UCSD-AML1 (cell line): ENCODE data around the gene CLASP1.
"Not testable (repeated sequence)": the region's sequence is repeated elsewhere in the genome, so short reads cannot be mapped to it uniquely, and the experiment has no call there.

Experiments
- DNase-seq: peaks from one replicate; lab custom pipeline; 2025; ENCODE audit not compliant: unreplicated experiment; lab: John Stamatoyannopoulos, UW

The CLASP1 gene

GRCh38 chr2:121478358-121478995 is 170.8 kb downstream of the CLASP1 start:
- not testable (repeated sequence) for DNase-seq

DNA sequence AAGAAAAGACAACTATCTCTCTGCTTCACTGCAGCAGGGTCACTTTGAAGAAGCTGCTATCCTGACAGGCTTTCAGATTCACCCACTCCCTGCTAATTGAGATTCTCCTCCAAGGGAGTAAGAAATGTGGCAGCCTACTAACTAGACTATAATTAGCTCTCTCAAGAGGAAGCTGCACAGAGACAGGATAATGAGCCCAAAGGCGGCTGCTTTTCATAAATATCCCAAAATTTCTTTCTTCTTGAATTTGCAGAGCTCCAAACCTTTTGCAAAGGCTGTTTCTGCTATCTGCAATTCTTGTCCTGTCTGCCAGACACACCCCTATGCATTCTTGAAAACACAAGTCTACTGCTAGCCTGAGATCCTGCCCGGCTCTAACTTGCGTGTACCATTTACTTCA is 172.6 kb downstream of the CLASP1 start:
- DNase-seq = no peak

GRCh38 chr2:121475811-121476571 is 173.3 kb downstream of the CLASP1 start:
- no peak for DNase-seq

- DNase-seq = no peak
Observed at GRCh38 chr2:121473512-121473911, 175.8 kb downstream of the CLASP1 start.

GRCh38 chr2:121472470-121472993 is 176.7 kb downstream of the CLASP1 start:
- DNase-seq = no peak

DNA sequence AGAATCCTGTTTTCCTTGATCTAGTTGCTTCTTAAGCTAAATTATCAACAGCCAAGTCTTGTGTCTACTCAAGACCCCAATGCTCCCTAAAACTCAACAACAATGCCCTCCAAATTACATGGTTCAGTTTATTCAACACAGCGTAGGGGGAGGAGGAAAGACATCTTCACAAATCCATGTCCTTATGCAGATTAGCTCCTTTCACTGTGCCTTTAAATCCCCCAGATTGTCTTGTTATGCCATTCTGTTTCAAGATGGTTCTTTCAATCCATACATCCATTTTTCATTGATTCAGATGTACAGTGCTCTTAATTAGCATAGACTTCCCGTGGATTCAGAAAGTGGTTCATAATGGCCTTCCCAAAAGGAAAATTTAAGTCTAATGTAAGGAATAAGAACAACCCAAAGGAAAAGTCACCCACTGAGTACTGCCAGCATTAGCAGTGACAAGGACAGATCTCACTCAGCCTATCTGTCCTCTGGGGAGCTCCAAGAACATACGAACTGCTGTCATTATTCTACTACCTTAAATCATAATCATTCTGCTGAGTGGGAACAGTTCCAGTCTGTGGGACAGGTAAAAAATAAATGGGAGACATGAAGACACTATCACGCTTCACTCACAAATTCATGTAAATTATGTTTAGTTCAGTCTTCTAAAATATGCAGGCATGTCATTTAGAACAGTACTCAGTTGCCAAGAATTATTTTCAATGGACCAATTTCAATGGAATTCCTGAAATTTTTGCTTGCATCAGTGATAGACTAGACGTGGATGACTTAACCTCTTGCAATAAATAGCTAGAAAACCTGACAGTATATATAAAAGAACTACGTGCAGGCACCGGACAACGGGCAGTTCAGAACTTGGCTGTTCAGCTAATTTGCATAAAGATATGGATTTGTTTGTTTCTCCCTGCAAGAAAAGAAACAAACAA is 177.5 kb downstream of the CLASP1 start:
- DNase-seq = no peak

GRCh38 chr2:121470917-121471316 is 178.3 kb downstream of the CLASP1 start:
- DNase-seq = no peak

GRCh38 chr2:121469356-121469755 is 179.9 kb downstream of the CLASP1 start:
- no peak for DNase-seq

GRCh38 chr2:121468936-121469335 is 180.3 kb downstream of the CLASP1 start:
- no peak for DNase-seq

- no peak for DNase-seq
Observed at GRCh38 chr2:121459291-121459690, 190.0 kb downstream of the CLASP1 start.

DNA sequence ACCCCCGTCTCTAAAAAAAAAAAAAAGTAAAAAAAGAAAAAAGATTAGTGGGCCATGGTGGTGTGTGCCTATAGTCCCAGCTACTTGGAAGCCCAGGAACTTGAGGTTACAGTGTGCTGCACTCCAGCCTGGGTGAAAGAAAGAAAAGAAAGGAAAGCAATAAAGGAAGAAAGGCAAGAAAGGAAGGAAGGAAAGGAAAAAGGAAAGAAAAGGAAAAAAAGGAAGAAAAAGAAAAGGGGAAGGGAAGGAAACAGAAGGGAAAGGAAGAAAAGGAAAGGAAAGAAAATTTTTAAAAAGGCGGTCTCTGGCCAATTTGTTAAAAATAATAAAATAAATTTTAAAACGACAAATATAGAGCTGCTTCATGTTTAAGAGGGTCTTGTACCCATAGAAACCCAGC is 192.9 kb downstream of the CLASP1 start:
- no peak for DNase-seq

DNA sequence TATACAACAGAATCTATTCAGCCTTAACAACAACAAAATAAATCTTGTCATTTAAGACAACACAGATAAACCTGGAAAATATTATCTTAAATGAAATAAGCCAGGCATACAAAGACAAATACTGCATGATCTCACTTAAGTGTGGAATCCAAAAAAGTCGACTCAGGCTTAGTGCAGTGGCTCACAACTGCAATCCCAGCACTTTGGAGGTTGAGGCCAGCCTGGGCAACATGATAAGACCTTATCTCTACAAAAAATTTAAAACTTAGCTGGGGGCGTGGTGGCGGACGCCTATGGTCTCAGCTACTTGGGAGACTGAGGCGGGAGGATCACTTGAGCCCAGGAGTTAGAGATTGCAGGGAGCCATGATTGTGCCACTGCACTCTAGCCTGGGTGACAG is 193.8 kb downstream of the CLASP1 start:
- no peak for DNase-seq

GRCh38 chr2:121454549-121455090 is 194.6 kb downstream of the CLASP1 start:
- DNase-seq = no peak

GRCh38 chr2:121451398-121451797 is 197.9 kb downstream of the CLASP1 start:
- no peak for DNase-seq

- DNase-seq = no peak
Observed at GRCh38 chr2:121450301-121450700, 199.0 kb downstream of the CLASP1 start.

- DNase-seq = no peak
Observed at GRCh38 chr2:121446647-121447241, 202.5 kb downstream of the CLASP1 start.

- DNase-seq = no peak
Observed at GRCh38 chr2:121442889-121443288, 206.4 kb downstream of the CLASP1 start.

DNA sequence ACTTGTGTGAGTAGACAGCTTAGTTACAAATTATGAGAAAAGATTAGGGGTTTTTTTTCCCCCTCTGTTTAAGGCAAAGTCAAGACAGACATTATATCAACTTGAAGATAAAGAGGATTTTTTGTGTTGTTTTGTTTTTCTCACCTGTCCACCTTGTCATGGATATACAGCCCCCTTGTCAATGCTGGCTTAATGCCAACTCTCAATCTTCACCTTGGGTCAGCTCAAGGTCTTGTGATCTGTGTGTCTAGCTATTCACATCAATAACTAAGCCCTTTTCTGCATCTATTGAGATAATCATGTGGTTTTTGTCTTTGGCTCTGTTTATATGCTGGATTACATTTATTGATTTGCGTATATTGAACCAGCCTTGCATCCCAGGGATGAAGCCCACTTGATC is 211.0 kb downstream of the CLASP1 start:
- not testable (repeated sequence) for DNase-seq

DNA sequence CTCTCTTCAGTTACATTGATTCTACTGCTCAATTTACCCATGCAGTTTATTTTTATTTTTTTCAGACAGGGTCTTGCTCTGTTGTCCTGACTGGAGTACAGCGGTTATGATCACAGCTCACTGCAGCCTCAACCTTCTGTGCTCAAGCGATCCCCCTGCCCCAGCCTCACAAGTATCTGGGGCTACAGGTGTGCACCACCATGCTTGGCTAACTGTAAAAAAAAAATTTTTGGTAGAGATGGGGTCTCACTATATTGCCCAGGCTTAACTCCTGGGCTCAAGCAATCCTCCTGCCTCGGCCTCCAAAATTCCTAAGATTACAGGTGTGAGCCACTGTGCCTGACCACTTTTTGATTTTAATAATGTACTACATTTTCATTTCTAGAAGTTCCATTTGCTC is 212.3 kb downstream of the CLASP1 start:
- no peak for DNase-seq

- DNase-seq = no peak
Observed at GRCh38 chr2:121435790-121436189, 213.5 kb downstream of the CLASP1 start.

- no peak for DNase-seq
Observed at GRCh38 chr2:121431214-121431613, 218.0 kb downstream of the CLASP1 start.
